ENCODE measurements around the gene ARSA.

ARSA gene

DNA sequence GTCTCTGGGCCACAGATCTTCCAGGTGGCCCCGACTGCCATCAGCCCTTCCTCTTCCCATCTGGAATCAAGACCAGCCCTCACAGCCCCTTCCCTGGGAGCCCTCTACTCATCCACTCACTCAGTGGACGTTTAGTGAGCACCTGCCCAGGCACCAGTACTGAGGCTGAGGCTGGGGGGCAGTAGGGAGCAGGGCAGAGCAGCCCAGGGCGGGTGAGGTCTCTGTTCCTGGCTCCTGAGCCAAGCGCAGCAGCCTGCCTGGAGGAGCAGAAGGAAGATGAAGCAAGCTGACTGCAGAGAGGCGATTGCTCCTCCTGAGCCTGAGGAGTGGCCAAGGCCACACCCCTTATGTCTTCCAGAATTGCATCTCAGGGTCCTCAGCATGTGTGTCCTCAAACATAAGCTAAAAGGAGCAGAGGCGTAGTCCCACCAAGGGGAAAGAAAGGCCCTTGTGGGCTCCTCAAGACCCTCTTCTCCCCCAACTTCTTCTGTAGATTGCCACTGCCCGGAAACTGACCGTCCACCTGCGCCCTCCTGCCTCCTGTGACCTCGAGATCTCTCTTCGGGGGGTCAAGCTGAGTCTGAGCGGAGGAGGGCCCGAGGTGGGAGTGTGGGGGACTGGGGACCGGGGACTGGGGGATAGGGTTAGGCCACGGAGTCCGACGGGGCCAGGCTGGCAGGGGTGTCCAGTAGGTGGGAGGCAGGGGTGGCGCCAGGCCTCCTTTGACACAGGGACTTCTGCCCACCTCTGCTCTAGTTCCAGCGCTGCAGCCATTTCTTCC, 21.6 kb downstream of the ARSA start:
- in situ Hi-C loops (cut with MboI; ENCODE audit: low sequenced_read_pairs): no loop called here

DNA sequence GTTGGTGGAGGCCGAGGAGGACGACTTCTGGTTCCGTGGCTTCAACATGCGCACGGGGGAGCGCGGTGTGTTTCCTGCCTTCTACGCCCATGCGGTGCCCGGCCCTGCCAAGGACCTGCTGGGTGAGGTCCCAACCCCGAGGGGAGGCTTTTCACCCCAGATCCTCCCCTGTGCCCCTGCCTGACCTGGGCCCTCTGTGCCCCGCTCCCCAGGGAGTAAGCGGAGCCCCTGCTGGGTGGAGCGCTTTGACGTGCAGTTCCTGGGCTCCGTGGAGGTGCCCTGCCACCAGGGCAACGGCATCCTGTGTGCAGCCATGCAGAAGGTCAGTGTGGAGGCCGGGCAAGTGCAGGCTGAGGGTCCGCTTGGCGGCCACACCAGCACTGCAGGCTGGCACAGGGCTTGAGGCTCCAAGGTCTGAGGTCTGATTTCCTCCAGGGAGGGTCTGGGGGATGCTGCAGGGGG, 22.3 kb downstream of the ARSA start:
- in situ Hi-C loops (cut with MboI; ENCODE audit: low sequenced_read_pairs): no loop called here

DNA sequence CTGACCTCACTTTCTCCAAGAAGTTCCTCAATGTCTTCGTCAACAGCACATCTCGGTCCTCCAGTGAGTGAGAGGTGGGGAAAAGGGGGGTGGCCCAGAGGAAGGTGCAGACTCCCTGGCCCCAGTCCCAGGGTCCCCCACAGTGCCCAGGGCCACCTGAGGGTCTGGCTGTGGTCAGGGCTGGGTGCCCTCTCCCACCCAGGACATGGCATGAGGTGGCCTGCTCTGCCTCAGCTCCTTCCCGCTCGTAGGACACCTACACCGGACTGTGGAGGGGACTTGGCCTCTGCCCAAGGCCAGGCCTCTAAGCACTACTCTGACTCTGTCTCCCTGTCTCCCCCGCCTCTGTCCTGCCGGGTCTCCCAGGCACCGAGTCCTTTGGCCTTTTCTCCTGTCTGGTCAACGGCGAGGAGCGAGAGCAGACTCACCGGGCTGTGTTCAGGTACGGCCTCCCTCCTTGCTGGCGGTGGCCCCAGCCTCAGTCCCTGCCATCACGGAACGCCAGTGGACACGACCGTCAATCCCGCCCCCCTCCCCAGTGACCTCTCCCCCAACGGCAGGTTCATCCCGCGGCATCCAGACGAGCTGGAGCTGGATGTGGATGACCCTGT, 22.8 kb downstream of the ARSA start:
- in situ Hi-C loops (cut with MboI; ENCODE audit: low sequenced_read_pairs): no loop called here

DNA sequence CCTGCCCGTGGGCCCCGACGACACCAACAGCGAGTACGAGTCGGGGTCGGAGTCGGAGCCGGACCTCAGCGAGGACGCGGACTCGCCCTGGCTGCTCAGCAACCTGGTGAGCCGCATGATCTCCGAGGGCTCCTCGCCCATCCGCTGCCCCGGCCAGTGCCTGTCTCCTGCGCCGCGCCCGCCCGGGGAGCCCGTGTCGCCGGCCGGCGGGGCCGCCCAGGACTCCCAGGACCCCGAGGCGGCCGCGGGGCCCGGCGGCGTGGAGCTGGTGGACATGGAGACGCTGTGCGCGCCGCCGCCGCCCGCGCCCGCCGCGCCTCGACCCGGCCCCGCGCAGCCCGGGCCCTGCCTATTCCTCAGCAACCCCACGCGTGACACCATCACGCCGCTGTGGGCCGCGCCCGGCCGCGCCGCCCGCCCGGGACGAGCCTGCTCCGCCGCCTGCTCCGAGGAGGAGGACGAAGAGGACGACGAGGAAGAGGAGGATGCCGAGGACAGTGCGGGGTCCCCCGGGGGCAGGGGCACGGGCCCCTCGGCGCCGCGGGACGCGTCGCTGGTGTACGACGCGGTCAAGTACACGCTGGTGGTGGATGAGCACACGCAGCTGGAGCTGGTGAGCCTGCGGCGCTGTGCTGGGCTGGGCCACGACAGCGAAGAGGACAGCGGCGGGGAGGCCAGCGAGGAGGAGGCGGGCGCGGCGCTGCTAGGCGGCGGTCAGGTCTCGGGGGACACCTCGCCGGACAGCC, 23.5 kb downstream of the ARSA start:
- in situ Hi-C loops (cut with MboI; ENCODE audit: low sequenced_read_pairs): no loop called here

DNA sequence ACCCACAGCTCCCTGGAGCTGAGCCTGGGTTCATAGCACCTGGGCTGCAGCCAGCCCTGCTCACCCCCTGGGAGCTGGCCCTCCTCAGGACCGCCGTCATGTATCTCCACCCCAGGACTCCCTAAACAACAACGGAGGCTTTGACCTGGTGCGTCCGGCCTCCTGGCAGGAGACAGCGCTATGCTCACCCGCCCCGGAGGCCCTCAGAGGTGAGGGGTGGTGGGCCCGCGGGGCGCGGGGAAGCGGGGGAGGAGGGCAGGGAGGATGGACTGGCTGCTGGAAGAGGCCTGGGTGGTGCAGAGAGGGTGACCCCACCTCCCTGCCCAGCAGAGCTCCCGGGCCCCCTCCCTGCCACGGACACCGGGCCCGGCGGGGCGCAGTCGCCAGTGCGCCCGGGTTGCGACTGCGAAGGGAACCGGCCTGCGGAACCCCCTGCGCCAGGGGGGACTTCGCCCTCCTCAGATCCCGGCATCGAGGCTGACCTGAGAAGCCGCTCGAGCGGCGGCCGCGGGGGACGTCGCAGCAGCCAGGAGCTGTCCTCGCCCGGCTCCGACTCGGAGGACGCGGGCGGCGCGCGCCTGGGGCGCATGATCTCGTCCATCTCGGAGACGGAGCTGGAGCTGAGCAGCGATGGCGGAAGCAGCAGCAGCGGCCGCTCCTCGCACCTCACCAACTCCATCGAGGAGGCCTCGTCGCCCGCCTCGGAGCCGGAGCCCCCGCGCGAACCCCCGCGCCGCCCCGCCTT, 24.3 kb downstream of the ARSA start:
- in situ Hi-C loops (cut with MboI; ENCODE audit: low sequenced_read_pairs): no loop called here

DNA sequence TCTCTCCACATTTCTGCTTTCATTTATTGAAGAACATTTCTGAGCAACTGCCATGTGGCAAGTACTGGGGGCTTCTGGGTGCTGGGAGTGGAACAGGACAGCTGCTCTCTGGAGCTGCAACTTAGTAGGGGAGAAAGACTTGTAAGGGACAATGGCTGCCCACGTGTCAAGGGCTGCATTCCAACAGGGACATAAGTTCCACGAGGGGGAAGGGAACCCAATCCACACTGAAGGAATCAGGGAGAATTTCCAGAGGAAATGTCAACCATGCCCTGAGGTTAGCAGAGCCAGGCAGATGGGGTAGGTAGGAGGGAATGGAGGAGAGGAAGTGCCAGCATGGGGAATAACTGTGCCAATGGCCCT, 25.6 kb downstream of the ARSA start:
- in situ Hi-C loops (cut with MboI; ENCODE audit: low sequenced_read_pairs): no loop called here

DNA sequence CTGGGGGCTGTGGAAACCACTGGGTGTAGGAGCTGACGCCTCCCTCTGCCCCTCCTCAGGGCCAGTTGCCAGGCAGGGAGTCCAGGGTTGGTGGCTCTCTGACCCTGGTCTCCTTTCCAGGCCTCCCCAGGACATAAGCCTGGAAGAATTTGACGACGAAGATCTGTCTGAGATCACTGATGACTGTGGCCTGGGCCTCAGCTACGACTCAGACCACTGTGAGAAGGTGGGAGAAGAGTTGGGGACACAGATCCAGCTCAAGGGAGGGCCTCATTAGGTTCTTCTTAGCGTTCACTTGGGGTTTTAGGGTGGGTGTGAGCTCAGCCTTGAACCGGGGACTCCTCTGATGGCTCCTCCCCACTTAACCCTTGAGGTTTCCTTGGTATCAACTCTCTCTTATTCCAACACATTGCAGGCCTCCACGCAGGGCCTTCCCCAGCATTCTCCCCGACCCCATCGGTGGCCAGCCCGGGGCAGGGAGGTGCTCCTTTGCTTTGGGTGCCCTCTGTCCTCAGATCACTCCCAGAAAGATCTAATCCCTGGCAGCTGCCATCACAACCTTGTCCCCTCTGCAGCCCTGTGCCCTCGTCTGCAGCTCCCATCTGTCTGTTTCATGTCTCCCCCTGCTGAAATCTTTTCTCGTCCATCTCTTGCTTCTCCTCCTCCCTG, 26.1 kb downstream of the ARSA start:
- in situ Hi-C loops (cut with MboI; ENCODE audit: low sequenced_read_pairs): no loop called here

DNA sequence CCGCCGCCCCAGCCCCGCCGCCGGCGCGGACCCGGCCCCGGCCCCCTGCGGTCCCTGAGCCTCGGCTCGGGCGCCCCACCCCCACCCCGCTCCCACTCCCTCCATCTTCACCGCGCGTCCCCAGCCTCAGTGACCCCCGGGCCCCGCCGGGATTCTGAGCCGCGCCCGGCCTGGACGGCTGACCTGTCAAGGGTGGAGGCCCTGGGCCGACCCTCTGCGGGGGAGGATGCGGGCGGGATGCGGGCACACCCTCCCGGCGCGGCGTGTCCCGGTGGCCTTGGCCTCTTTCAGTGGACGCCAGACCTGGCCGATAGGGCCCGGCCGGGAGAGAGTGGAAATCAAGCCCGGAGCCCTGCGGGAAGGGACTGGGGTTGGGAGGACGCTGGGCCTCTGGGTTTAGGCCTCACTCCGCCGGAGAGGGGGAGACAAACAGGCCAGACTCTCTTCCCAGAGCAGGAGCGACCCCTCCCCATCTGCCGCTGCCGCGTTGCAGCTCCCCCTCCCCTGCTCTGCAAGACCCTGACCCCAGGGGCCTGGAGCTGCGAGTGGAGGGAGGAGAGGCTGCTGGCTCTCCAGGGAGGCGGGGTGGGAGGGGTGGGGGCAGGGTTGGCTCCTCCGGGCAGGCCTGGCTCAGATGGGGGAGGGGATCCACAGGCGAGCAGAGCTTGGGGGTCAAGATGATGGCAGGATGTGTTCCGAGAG, 26.8 kb downstream of the ARSA start:
- in situ Hi-C loops (cut with MboI; ENCODE audit: low sequenced_read_pairs): no loop called here

DNA sequence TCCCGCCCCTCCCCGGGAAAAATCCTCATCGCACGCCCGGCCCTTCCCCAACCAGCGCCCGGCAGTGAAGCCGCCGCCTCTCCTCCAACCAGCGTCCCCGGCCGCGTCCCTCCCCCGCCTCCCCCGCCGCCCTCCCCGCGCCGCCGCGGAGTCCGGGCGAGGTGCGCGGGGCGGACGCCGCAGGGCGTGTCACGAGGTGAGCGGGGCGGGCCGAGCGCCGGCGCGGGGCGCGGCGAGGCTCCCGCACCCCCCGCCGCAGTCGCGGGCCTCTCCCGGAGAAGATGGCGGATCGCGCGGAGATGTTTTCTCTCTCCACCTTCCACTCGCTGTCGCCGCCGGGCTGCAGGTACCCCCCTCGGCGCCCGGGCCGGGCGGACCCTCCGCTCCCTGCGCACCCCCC, 27.4 kb downstream of the ARSA start, which contains the start of gene MAPK8IP2:
TSS of gene MAPK8IP2 (plus strand) at position 256 of the 400 bp plus-strand sequence. CDS start at position 282, 26 bp downstream.
- in situ Hi-C loops (cut with MboI; ENCODE audit: low sequenced_read_pairs): no loop called here

DNA sequence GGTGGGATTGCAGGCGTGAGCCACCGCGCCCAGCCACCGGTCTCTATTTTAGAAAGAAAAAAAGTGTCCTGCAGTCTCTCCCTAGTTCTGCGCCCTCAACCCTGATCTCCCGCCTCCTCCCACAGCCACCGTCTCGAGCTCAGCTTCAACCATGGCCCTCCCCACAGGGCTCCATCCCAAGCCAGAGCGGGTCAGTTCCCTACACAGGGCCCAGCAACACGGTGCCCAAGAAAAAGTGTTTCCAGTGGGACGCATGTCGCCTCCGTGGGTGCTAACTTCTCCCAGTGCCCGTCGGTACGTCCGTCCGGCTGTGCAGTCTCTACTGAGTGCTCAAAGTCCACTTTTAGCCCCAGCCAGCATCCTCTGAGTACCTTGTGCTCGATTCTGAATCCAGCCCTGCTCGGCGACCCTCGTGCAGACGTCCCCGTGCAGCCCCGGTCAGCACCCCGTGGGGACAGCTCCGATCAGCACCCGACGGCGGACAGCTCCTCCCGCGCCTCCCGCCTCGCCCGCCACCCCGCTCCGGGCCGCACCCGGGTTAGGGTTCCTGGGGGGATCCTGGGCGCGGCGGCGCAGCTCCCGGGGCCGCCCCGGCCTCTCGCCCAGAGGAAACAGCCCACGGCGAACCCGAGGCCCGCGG, 28.0 kb downstream of the ARSA start:
- in situ Hi-C loops (cut with MboI; ENCODE audit: low sequenced_read_pairs): no loop called here

DNA sequence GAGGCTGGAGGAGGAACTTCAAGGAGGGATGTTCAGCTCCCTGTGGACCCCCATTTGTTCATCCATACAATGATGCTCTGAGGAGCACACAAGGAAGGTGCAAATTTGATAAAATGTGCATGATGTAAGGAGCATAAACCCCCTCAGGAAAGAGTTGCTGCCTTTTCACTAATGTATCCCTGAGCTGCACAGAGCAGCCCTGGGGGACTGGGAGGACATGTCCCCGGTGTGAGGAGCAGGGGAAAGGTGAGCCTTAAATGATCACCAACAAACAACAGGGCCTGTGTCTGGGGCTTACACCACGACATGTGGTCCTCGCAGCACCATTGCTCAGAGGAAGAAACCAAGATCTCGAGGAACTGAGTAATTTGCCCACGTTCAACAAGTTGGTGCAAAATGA, 30.9 kb downstream of the ARSA start:
- in situ Hi-C loops (cut with MboI; ENCODE audit: low sequenced_read_pairs): no loop called here

DNA sequence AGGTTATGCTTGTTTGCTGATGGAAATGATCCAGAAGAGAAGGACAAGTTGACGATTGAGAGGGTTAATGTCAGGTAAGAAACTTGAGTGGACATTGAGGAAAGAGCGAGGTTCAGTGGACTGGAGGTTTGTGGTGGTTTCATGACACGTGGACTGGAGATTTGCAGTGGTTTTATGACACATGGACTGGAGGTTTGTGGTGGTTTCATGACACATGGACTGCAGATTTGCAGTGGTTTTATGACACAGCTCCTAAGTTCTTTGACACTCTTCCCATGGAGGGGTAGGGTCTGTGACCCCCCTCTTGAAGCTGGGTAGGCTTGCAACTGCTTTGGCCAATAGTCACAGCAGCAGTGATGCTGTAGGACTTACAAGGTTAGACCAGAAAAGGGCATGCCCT, 32.8 kb downstream of the ARSA start:
- in situ Hi-C loops (cut with MboI; ENCODE audit: low sequenced_read_pairs): no loop called here

DNA sequence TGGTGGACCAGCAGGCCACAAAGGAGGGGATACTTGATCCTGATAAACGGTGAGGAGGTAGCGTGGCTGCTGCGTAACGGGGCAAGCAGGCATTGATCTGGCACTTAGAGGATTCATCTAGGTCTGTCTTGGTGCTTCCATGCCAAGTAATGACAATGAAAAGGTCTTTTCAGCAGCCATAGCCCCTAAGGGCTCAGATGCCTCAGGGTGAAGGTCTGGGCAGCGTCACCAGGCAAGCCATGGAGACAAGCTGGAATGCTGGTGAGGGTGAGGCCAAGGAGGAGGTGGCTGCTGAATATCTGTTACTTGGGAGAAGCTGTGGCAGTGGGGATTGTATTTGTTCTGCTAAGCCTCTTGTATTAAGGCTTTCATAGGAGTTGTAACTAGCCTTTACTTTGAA, 40.5 kb downstream of the ARSA start:
- in situ Hi-C loops (cut with MboI; ENCODE audit: low sequenced_read_pairs): no loop called here

DNA sequence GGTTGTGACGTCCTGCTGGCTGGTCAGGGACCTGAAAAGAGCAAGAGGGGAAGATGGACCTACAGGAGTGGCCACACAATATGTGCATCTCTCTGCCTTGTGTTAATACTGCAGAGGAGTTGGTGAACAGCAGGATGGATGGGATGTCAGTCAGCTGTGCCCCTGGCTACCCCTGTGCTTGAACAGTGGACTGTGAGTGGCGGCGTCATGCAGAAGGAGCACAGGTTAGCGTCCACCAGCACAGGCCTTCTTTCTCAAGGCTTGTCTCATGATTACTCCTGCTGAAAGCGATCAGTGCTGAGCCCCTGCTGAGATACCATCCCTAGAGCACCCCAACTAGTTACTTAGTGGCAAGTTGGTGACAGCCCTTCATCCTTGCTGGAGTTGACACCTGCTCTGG, 41.5 kb downstream of the ARSA start:
- in situ Hi-C loops (cut with MboI; ENCODE audit: low sequenced_read_pairs): no loop called here

DNA sequence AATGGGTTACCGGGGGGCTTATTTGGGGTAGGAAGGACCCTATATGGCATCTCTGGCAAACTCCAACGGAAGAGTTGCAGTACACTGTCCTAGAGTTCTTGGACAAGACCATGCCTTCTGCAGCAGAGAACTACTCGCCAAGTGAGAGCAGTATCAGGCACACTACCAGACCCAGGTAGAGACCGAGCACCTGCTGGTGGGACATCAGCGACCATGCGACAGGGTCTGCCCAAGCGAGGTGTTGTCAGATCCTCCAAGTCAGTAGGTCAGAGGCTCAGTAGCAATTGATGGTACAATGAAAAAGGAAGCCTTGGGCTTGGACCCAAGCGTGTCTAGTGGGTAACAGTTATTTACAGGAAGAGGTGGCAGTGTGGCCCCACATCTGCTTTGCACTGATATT, 42.2 kb downstream of the ARSA start:
- in situ Hi-C loops (cut with MboI; ENCODE audit: low sequenced_read_pairs): no loop called here

DNA sequence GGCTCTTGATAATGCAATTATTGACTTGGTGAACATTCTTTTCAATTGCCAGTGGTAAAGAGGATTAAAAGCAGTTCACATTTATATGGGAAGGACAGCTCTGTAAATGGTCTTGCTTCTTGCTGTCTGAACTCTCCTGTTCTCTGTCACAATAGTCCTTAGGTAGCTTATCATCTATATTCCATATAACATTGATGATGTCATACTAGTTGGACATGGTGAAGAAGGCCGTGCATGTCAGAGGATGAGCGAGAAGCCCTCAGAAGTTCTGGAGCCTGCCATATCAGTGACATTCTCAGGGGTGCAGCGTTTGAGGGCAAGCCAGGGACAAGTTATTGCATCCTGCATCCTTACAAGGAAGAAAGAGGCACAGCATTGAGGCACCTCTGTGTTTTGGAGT, 42.7 kb downstream of the ARSA start:
- in situ Hi-C loops (cut with MboI; ENCODE audit: low sequenced_read_pairs): no loop called here

DNA sequence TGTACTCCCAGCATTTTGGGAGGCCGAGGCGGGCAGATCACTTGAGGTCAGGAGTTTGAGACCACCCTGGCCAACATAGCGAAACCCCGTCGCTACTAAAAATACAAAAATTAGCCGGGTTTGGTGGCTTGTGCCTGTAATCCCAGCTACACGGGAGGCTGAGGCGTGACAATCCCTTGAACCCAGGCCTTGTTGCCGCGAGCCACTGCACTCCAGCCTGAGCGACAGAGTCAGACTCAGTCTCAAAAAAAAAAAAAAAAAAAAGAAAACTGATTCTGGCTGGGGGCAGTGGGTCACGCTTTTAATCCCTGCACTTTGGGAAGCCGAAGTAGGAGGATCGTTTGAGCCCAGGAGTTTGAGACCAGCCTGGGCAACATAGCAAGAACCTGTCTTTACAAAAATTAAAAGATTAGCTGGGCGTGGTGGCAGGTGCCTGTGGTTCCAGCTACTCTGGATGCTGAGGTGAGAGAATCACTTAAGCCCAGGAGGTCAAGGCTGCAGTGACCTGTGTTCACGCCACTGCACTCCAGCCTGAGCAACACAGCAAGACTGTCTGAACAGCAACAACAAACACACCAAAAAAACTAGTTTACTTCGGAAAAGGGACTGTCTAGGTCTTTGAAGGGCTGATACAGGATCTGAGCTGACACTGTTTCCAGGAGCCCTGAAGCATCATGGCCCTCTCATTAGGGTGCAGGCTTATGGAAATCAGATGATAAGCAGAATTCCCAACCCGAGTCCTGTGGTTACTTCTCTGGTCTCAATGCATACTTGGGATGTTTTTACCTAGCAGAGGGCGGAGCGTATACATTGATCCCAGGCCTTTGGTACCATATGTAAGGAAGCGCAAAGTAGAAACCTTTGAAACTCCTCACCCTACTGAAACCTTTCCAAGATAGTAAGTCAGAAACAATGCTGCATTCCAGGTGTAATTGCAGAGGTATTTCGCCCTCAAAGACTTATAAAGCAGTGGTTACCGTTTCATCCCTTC, 43.6 kb downstream of the ARSA start:
- in situ Hi-C loops (cut with MboI; ENCODE audit: low sequenced_read_pairs): no loop called here

DNA sequence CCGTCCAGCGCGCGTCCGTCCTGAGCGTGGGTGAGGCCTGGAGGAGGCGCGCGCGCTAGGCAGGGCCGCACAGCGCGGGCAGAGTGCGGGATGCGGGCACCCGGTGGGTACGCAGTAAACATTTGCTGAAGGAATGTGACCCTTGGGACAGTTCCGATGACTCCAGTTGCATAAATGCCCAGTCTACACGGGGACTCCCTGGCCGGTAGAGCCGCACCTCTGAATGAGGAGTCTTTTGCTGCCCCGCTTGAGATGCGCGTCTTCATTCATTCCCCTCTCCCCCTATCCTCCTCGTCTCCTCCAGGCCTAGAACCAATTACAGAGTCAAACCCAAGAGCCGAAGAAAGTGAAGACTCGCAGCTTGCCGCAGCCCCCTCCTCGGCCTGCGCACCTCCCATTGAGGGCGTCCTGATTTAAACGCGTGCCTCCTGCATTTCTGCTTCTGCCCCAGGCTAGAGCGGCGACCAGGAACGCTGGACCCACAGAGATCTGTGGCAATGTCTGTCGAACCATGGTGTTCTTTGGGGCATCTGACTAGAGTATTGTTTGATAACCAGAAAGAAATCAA, 44.6 kb downstream of the ARSA start:
- in situ Hi-C loops (cut with MboI; ENCODE audit: low sequenced_read_pairs): no loop called here

Measured in HL-60/S4 treated with phorbol 12-myristate 13-acetate at 8.2 ng/mL for 4 days and 3 days (cell line).